Right lobe of liver (tissue), 6 donors: ENCODE data around the gene OPN1SW. TPM values are rescaled to one million over a fixed set of nuclear protein-coding genes. Genes with fewer than 3 reads are reported as not detected.

ENCODE experiments used
- ATAC-seq, 4 donors: fragments of 200-7000 bp; cut with Tn5 transposase; one replicate each; pipeline ENCODE4 v1.9.1; 2020; ENCODE audit warnings: mild to moderate bottlenecking in 4 of 4, moderate library complexity in 4 of 4
- DNase-seq, 3 donors: peaks; one replicate each; pipeline ENCODE4 v3.0.0-alpha.2; 2020
- H3K27ac ChIP-seq, 3 donors: fragments of 200-600 bp; one replicate each; pipeline ENCODE4 v1.8.0; 2022
- H3K27me3 ChIP-seq, 2 donors: fragments of 200-600 bp; one replicate each; pipeline ENCODE4 v1.8.0; 2022
- H3K36me3 ChIP-seq, 4 donors: fragments of 200-600 bp; sonication (generic) in 1 of 4; one replicate each; pipeline versions ENCODE4 v1.5.1 to v1.8.0; 2017 to 2022; ENCODE audit warnings: control low read depth in 1 of 4
- H3K4me1 ChIP-seq, 4 donors: fragments of 200-600 bp; sonication (generic) in 1 of 4; one replicate each; pipeline versions ENCODE4 v1.5.1 to v1.8.0; 2017 to 2022; ENCODE audit warnings: control low read depth in 1 of 4
- H3K4me3 ChIP-seq, 3 donors: fragments of 200-600 bp; one replicate each; pipeline ENCODE4 v1.8.0; 2022
- H3K9me3 ChIP-seq, 4 donors: fragments of 200-600 bp; sonication (generic) in 1 of 4; one replicate each; pipeline versions ENCODE4 v1.5.1 to v1.8.0; 2017 to 2022; ENCODE audit warnings: control low read depth in 1 of 4
- CTCF ChIP-seq, 4 donors: fragments of 200-600 bp in 3 of 4; fragments of 450-650 bp in 1 of 4; IDR thresholded peaks; one replicate each; pipeline versions ENCODE4 v1.5.1 to v1.8.0; 2016 to 2022; ENCODE audit warnings: antibody characterized with exemption in 4 of 4, mild to moderate bottlenecking in 2 of 4
- POLR2A ChIP-seq: fragments of 450-650 bp; IDR thresholded peaks from one replicate; pipeline ENCODE4 v1.6.1; 2017; ENCODE audit warnings: antibody characterized with exemption, mild to moderate bottlenecking
- WGBS: methylation state at CpG from one replicate; pipeline ENCODE4 v1.1.6; 2018; ENCODE audit warnings: low coverage, low lambda C conversion rate; ENCODE audit not compliant: insufficient coverage; ENCODE audit errors: missing lambda C conversion rate; 5-methylcytosine and 5-hydroxymethylcytosine counted together
- intact Hi-C, 2 donors: fragments of 100-400 bp; cut with DNase I; formaldehyde crosslinking; loops; one replicate each; pipeline versions ENCODE4 v1.11.2 to v1.14.1; 2022
- total RNA-seq, 6 experiments: library from RNA; depleted of rRNA in 2 of 6; stranded (reverse); fragments of >200 nt in 2 of 6; fragmentation: NEBNext Ultra II Directional in 3 of 6; extraction: Animal tissue kit (Norgen Biotek cat#: 25700) in 3 of 6; gene quantifications; one replicate each; pipeline versions ENCODE4 v1.1.0 to v1.2.4, GENCODE V29; 2016 to 2023
- donor health status: DM: no; HTN: yes; CAD: no.
- donor health status: DM: no; HTN: no; CAD: no.
- donor health status: DM: no; HTN: no; CAD: no.
- donor health status: DM: no; HTN: yes; CAD: no.
- donor health status: DM: no; HTN: yes; CAD: no.

The OPN1SW gene
- total RNA-seq, 6 experiments from 2014 or later = not detected

GRCh38 chr7:128796327-128796726, 20.7 kb upstream of the OPN1SW start:
- ATAC-seq (no peak), DNase-seq (no peak)
- Histone ChIP-seq H3K4me1 (peaks cover 0 to 4% (median 0%) of the 10 kb centered on the region in 4 donors), H3K36me3 (no peaks in the 10 kb centered on the region), H3K4me3 (no peak overlapping the region), H3K27me3 (no peaks in the 10 kb centered on the region), H3K27ac (no peak overlapping the region), H3K9me3 (no peaks in the 10 kb centered on the region)
- TF ChIP-seq POLR2A (no peak), CTCF (IDR thresholded peaks at IDR 0.05) (no peak)
- intact Hi-C loops = no loop called here
- 69% methylated on average over 5 of the region's 5 CpGs for WGBS

GRCh38 chr7:128795129-128795528, 19.5 kb upstream of the OPN1SW start:
- intact Hi-C loops = no loop called here
- no peaks in the 10 kb centered on the region for H3K9me3 ChIP-seq
- WGBS = 72% methylated on average over 4 of the region's 4 CpGs
- H3K27me3 ChIP-seq = no peaks in the 10 kb centered on the region
- ATAC-seq = no peak
- H3K27ac ChIP-seq = no peak overlapping the region
- peaks cover 0 to 4% (median 0%) of the 10 kb centered on the region in 4 donors for H3K4me1 ChIP-seq
- H3K4me3 ChIP-seq = no peak overlapping the region
- H3K36me3 ChIP-seq = no peaks in the 10 kb centered on the region
- no peak for TF ChIP-seq CTCF (IDR thresholded peaks at IDR 0.05)
- no peak for TF ChIP-seq POLR2A
- DNase-seq = no peak

- Histone ChIP-seq H3K27ac (no peak overlapping the region), H3K36me3 (no peaks in the 10 kb centered on the region), H3K4me1 (peaks cover 0 to 4% (median 0%) of the 10 kb centered on the region in 4 donors), H3K4me3 (no peak overlapping the region), H3K9me3 (no peaks in the 10 kb centered on the region), H3K27me3 (no peaks in the 10 kb centered on the region)
- intact Hi-C loops = no loop called here
- ATAC-seq = no peak
- no CpG with 5 or more reads among the region's 8 CpGs for WGBS
- TF ChIP-seq CTCF (IDR thresholded peaks at IDR 0.05) (no peak), POLR2A (no peak)
- DNase-seq = no peak
Measured at GRCh38 chr7:128794436-128794835, 18.8 kb upstream of the OPN1SW start.

GRCh38 chr7:128794020-128794419, 18.4 kb upstream of the OPN1SW start:
- intact Hi-C loops = no loop called here
- H3K4me3 ChIP-seq = no peak overlapping the region
- WGBS = 31% methylated on average over 2 of the region's 3 CpGs
- TF ChIP-seq POLR2A (no peak), CTCF (IDR thresholded peaks at IDR 0.05) (peak in 1 of 4 donors; percentile 6)
- ATAC-seq = peak in 1 of 4 donors; percentile 7
- no peak overlapping the region for H3K27ac ChIP-seq
- no peaks in the 10 kb centered on the region for H3K36me3 ChIP-seq
- H3K9me3 ChIP-seq = no peaks in the 10 kb centered on the region
- H3K27me3 ChIP-seq = no peaks in the 10 kb centered on the region
- no peak for DNase-seq
- H3K4me1 ChIP-seq = peaks cover 0 to 4% (median 0%) of the 10 kb centered on the region in 4 donors

- intact Hi-C loops = no loop called here
- peaks cover 0 to 4% (median 0%) of the 10 kb centered on the region in 4 donors for H3K4me1 ChIP-seq
- ATAC-seq (no peak), DNase-seq (no peak)
- H3K27me3 ChIP-seq = no peaks in the 10 kb centered on the region
- 81% methylated on average over 4 of the region's 5 CpGs for WGBS
- TF ChIP-seq CTCF (IDR thresholded peaks at IDR 0.05) (no peak), POLR2A (no peak)
- no peak overlapping the region for H3K4me3 ChIP-seq
- H3K9me3 ChIP-seq = no peaks in the 10 kb centered on the region
- H3K27ac ChIP-seq = no peak overlapping the region
- no peaks in the 10 kb centered on the region for H3K36me3 ChIP-seq
Measured at GRCh38 chr7:128793181-128793547, 17.6 kb upstream of the OPN1SW start.
